CD4-positive, alpha-beta T cell treated with Interleukin-10 for 1 hour (primary cell): Measurements from ENCODE around the gene ZNF75A.
"Not testable (repeated sequence)": the region's sequence is repeated elsewhere in the genome, so short reads cannot be mapped to it uniquely, and the experiment has no call there.

Experiments
- DNase-seq: peaks from one replicate; pipeline ENCODE4 v3.0.0-alpha.2; 2020

ZNF75A gene

DNA sequence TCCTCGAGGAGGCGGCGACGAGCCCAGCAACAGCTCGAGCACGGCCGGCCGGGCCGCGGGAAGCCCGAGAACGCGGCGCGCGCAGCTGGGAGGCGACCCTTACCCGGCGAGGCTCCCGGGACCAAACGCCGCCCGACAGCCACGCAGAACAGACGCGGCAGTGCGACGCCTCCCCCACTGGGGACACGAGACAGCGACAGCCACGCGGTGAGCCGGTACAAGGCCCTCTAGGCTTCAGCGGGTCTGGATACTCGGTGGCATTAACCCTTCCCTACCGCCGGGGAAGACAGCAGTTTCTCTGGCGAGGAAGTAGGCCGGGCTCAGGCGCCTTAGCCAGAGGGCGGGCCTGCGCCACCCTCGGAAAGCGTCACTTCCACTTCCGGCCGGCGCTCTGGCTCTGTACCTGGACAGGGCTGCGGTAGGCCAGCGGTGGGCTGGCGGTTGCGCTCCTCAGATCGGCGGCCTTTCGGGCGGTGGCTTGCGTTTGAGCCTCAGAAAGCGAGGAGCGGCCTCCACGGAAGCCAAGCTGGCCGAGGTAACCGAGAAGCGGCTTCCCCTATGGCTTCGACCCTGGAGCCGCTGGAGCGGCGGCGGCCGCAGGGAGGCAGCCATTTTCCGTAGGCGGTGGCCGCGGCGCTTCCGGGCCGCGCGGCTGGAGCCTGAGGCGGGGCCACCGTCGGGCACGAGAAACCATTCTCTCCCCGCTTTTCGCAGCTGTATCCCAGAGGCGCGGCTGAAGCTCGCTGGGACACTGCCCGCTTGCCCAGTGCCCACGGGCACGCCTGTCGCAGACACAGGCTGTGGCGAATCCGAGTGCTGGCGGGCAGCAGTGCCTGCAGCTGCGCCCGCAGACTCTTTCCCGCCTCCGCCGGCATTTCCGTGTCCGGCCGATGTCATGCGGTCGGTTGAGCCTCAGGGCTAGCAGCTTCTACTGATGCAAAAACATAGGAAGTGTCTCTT, at the start of gene ZNF75A, which contains the start of gene TIGD7:
TSS of gene ZNF75A (plus strand) at position 389 of the 960 bp plus-strand sequence. CDS start 2,932 bp downstream, outside the sequence.
TSS of gene TIGD7 (minus strand) at position 322 of the 960 bp plus-strand sequence. CDS start 4,816 bp downstream, outside the sequence.
- peak; percentile 87 for DNase-seq

DNA sequence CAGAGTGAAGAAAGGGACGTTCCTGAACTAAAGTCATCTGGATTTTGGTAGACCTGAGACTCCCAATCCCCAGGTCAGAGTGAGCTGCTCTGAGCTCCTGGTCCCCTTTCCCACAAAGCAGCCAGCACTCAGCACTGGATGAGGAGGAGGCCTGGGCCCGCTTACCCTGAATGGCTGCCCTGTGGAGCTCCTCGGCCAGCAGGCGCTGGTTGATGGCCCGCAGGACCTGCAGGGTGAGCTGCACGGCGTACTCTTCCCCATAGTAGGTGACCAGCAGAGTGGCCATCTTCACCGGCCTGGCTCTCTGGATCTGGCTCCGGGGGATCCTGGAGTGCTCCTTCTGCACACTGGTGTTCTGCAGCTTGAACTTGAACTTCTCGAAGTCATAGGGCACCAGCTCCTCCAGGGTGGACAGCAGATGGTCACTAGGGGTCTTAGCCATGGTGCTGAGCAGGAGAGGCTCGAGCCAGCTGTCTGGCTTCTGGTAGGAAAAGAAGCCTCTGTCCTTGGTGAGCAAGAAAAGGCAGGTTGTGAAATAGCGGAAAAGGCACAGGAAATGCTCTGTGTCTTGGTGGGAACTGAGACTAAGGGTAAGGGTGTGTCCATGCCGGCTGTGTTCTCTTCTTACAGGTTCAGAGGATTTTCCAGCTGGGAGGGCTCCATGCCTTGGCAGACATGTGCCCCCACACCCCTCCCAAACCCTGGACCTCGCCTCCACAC, 49.0 kb upstream of the ZNF75A start, which contains the start of gene MEFV:
TSS of gene MEFV (minus strand) at position 488 of the 720 bp plus-strand sequence. CDS start at position 442, 46 bp downstream.
- no peak for DNase-seq

DNA sequence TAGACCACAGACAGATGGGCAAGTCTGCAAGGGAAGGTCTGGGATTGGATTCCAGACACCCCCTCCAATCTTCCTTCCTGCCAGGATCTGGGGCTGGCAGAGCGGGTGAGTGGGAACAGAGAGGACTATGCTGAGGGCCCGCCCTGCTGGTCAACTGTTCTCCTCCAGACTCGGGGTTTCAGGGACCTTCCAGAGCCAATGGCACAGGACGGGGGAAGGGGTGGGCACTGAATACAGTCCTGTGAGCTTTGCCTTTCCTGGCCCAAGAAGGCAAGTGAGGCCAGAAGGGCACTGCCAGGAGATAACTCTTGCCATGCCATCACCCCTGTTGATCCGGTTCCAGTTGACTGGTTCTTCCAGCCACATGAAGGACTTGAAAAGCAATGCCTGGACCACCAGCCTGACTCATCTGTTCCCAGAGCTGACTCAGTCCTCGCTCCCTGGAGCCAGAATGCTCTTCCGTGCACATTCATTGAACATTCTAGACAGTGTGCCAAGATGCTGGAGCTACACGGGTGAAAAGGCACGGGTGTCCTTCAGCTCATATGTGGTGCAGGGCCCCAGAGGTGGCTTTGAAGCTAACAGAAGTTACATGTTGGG, 48.3 kb upstream of the ZNF75A start:
- no peak for DNase-seq

- no peak for DNase-seq
Measured at GRCh38 chr16:3259836-3260235, 45.5 kb upstream of the ZNF75A start.

GRCh38 chr16:3262517-3262916, 42.8 kb upstream of the ZNF75A start:
- no peak for DNase-seq

- DNase-seq, result peak; percentile 98
Measured at GRCh38 chr16:3264137-3265036, 40.9 kb upstream of the ZNF75A start.

GRCh38 chr16:3266873-3267537, 38.3 kb upstream of the ZNF75A start:
- DNase-seq, result peak; percentile 40

- no peak for DNase-seq
Measured at GRCh38 chr16:3268294-3268693, 37.0 kb upstream of the ZNF75A start.

GRCh38 chr16:3270718-3271117, 34.6 kb upstream of the ZNF75A start:
- not testable (repeated sequence) for DNase-seq

GRCh38 chr16:3271281-3271680, 34.0 kb upstream of the ZNF75A start:
- not testable (repeated sequence) for DNase-seq

GRCh38 chr16:3274490-3274889, 30.8 kb upstream of the ZNF75A start:
- no peak for DNase-seq

- no peak for DNase-seq
Measured at GRCh38 chr16:3274947-3275346, 30.4 kb upstream of the ZNF75A start.

DNA sequence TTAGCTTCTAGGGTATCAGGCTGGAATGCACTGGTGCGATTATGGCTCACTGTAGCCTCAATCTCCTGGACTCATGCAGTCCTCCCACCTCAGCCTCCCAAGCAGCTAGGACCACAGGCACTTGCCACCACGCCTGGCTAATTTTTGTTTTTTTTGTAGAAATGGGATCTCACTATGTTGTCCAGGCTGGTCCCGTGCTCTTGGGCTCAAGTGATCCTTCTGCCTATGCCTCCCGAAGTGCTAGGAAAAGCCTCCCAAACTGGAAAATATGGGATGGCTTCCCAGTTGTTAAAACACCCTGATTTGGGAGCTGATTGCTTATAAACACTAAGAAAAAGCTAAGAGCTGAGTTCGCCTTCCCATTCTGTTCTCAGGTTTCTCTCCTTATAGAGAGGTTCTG, 28.6 kb upstream of the ZNF75A start:
- DNase-seq, result no peak

- no peak for DNase-seq
Measured at GRCh38 chr16:3281222-3281820, 24.0 kb upstream of the ZNF75A start.

DNA sequence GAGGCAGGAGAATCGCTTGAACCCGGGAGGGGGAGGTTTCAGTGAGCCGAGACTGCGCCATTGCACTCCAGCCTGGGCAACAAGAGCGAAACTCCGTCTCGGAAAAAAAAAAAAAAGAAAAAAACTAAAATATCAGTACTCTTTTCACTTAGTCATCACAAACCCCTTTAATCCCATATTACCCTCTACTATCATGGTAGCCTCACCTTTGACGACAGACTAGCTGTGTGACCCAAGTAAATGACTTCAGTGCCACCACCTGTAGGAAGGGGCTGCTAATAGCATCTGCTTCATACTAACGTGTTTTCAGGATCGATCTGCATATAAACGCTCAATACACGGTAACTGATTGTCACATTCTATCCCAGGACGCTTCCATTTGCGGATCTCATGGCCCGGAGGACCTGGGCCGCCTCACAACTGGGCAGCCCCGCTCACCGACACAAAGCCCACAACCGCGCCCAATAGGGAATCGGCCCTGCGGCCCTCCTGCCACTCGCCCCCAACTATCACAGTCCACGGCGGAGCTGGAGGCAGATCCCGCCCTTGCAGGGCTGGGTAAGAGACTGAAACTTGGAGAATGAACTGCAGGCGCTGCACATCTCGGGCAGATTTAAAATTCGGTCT, 23.1 kb upstream of the ZNF75A start:
- no peak for DNase-seq

DNA sequence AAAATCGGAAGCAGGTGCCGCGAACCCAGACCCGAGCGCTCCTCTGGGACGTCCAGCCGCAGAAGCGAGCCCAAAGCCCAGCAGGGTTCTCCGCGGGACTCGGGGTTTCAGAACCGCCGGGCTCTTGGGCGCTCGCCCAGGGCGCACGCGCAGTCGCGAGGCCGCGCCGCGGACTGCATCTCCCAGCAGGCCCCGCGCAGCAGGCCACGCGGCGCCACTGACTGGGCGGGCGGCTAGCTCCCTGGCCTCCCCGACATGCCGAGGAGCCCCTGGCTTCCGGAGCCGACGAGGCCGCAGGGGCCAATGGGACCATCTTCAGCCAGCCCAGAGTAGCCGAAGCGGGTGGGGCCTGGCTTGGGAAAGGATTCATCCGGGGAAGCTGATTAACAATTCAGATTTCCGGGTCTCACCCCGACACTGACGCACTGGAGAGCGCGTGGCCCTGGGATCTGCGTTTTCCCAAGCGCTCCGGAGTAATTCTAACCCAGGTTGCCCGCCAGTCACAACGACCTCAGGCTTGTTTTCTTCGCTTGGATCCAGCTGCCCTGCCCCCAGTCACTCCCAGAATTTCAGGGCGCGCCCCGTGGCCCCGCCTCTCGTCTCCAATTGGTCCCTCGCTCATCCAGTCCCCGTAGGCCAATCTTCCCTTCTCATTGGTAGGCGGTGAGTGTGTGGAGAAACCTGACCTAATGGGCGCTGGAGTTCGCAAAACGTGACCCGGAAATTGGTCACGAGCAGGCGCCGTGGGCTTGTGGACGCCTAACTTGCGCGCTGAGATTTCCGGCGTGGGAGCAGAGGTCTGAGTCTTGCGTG, 22.4 kb upstream of the ZNF75A start, which contains the start of gene ZNF263:
TSS of gene ZNF263 (plus strand) at position 762 of the 813 bp plus-strand sequence. CDS start 328 bp downstream, outside the sequence.
- DNase-seq, result peak; percentile 96

GRCh38 chr16:3283543-3284447, 21.5 kb upstream of the ZNF75A start:
- DNase-seq, result no peak

DNA sequence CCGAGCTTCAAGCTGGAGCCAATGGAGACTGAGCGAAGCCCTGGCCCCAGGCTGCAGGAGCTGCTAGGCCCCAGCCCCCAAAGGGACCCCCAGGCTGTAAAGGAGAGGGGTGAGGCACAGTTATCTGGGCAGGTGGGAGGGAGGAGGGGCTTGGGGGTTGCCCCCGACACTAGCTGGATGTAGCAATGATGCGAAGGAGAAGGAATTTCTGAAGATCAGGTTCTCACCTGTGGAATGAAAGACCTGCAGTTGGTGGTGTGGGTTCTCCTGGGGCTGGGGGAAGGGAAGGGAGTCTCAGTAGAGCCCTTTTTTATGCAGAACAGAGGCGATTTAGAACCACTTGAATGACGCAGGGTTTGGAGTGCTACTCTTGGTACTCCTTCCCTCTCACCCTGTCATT, 20.2 kb upstream of the ZNF75A start:
- DNase-seq, result no peak
